DMS114 treated with DMSO at 0.1 percent for 48 hours (cell line): ENCODE data around the gene CLDN24.
"Not testable (repeated sequence)": the region's sequence is repeated elsewhere in the genome, so short reads cannot be mapped to it uniquely, and the experiment has no call there.

Source experiments
- DNase-seq: peaks from one replicate; lab custom pipeline; 2025; ENCODE audit not compliant: unreplicated experiment; lab: John Stamatoyannopoulos, UW

The CLDN24 gene

DNA sequence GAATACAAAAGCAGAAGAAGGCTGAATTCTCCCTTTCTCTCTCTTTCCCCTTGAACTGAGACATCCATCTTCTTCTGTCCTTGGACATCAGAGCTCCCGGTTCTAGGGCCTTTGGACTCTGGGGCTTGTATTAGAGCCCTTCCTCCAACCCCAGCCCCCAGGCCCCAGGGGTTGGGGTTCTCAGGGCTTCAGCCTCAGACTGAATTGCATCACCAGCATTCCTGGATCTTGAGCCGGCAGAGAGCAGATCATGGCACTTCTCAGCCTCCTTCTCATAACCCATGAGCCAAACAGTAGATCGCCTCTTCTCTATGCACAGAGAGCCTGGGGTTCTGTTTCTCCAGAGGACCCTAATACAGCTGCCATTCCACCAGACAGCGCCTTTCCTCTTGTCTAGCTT lies 25.3 kb upstream of the CLDN24 start:
- DNase-seq: no peak

- no peak for DNase-seq
Observed at GRCh38 chr4:183347146-183347545, 24.9 kb upstream of the CLDN24 start.

- no peak for DNase-seq
Observed at GRCh38 chr4:183345261-183345660, 23.0 kb upstream of the CLDN24 start.

- no peak for DNase-seq
Observed at GRCh38 chr4:183344523-183345255, 22.5 kb upstream of the CLDN24 start.

DNA sequence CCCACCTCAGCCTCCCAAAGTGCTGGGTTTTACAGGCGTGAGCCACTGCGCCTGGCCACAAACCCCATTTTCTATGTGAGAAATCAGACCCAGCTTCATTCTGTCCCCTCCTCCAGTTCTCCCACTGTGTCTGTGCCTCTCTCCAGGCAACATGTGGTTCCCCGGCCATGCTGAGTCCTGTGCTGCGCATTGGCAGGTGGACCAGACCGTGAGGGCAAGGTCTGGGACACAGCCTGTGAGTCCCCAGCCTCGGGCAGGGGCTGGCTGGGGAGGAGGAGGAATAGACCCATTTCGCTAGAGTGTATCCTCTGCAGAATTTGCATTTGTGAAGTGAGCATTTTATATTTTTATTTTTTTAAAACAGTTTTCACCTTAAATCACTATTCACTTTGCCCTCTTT lies 21.5 kb upstream of the CLDN24 start:
- DNase-seq: no peak

DNA sequence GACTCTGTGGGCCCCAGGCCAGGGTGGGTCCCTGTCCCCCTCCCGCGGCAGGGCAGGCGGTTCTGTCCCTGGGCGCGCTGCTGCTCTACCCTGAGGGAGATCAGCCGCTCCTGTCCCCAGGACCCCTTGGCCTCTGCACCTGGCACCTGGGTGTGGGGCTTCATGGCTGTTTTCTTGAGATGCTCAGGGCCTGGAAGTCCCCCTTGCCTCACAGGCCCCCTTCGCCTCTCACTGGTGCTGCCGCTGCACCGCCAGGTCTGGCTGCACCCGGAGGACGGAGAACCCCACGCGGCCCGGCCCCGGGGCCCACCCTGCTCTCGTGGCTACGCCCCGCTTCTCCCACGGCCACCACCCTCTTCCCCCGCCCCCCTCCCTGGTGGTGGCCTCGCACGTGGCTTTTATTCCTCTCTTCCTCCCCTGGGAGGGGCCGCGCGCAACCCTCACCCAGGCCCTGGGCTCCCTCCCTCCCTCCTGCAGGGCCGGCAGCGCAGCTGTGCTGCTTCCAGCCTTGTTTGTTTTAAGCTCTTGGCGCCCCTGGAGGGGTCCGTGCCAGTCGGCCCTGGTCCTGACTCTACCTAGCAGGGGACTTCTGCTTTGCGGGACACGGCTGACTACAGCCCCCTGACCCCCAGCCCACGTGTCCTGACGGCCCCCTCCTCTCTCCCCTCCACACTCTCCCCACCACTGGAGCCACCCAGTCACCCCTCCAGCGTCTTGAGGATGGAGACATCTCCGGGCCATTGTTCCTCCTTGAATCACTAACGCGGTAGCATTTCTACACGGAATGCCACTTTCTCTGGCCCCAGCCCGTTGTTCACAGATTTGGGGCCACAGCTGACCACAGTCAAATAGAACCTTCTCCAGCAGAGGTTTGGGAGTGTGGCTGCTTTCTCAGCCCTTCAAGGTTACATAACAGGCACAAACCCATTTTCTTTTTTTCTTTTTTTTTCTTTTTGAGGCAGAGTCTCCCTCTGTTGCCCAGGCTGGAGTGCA lies 20.6 kb upstream of the CLDN24 start:
- no peak for DNase-seq

DNA sequence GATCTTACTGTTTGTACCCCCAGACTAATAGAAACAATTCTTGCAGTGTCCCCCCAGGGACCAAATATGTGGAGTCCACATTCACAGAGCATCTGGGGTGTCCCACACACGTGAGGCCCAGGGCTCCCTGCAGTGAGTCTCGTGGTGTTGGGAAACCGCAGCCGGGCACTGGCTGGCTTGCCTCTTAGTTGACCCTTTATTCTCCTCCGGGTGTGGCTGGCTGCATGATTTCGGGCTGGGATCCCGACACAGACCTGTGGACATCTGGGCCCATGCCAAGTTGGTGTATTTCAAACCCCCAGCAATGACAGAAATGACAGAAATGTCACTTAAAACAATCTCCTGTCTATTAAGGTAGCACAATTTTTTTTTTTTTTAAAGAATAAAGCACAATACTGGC lies 15.6 kb upstream of the CLDN24 start:
- DNase-seq: no peak

GRCh38 chr4:183337349-183337748 lies 15.1 kb upstream of the CLDN24 start:
- no peak for DNase-seq

DNA sequence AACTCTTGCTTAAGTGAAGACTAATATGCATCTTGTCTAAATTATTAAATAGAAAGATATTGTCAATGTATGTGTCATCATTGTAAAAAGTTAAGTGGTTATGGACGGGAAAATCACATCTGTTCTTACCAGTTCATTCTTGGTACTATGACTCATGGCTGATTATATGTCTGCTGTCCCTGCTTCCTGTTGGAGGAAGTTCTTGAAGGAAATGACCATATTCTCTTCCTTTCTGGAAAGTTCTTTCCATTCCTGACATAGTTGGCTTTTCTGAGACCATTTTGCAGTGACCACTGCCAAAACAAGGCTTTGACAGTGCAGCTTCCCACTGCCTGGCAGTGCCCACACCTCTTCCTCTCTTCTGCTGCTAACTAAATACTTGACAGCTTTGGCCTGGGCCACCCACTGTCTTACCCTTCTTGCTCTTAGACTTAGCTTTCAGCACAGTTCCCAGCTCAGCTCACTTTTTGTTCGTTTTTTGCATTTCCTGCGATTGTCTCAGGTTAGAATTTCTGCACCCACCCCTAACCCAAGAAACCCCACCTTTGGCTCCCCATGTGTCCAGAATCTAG lies 13.2 kb upstream of the CLDN24 start:
- no peak for DNase-seq

DNA sequence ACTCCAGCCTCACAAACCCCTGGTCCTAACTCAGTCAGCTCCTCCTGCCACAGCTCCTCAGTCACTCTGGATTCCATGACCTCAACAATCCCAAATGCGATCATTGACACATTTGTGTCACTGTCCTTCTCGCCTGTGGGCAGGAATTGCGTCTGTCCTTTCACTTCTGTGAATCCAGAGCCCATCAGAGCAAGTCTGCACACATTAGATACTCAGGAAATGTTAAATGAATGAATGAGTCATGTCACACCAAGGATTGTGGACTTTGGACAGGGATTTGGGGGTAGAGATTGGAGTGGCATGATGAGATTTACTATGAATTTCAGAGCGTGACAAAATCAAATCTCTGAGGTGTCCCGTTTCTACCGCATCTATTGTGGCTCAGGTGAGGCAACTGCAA lies 11.8 kb upstream of the CLDN24 start:
- DNase-seq: no peak

DNA sequence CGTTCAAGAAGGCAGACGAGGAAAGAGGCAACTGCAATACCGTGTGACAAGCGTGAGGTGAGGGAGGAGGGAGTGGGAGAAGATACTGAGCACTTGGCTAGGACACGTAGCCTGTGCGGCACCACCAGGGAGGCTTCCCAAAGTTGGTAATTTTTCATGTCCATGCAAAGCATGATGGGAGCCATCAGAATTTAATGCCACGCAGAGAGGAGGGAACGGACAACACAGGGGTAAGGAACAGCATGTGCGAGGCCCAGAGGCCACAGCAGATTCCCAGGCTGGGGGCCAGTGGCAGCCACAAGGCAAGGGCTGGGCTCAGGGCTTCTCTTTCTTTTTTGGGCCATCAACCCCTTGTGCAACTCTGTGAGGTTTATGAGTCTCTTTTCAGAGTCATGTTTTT lies 11.0 kb upstream of the CLDN24 start:
- no peak for DNase-seq

DNA sequence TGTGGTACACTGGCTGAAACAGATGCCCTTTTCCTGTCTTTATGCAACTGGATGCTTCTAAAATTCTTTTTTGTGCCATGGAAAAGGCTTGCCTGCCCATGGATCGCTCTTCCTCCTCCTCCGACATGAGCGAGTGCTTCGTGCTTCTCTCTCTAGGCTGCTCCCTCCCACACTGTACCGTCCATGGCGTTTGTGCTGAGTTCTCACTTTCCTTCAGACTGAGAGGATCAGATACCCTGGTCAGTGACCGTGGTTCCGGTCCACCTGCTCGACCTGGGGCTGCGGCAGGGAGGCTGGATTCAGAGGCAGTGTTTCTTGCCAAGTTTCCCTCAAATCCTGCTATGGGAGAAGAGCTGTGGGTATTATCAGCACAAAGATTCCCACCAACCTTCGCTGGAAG lies 10.2 kb upstream of the CLDN24 start:
- DNase-seq: no peak

GRCh38 chr4:183330841-183331240 lies 8.6 kb upstream of the CLDN24 start:
- no peak for DNase-seq

DNA sequence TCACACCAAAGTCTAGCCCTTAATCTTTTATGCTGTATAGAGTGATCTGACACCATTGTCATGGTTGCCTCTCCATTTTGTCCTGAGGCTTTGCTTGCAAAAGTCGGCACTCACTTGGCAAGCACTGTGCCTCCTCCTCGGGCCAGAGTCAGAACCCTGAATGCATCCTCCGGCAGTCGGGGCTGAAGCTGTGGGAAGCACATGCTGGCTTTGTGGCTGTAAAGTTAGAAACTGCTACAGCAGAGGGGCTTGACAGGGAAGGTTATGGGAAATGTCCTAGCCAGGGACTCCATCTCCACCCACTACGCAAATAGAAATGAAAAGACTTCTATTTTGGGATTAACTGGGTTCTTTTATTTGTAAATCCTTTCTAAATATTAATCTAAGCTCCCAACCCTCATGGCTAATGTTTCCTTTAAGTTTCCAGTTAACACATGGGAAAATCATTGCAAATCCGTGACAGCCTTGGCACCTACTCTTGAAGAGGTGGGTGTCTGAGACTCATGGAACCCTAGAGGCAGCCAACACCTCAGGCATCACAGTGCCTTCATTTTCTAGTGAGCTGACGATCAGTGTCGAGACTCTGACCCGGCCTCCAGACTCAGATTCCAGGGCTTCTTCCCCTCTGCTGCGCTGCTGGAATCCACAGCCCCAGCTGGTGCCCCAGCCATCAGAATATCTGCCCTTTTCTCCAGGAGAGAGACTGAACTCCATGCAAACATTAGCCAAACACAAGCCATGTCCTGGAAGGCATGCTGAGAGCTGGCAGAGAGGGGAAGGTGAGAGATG lies 7.9 kb upstream of the CLDN24 start:
- DNase-seq: no peak

DNA sequence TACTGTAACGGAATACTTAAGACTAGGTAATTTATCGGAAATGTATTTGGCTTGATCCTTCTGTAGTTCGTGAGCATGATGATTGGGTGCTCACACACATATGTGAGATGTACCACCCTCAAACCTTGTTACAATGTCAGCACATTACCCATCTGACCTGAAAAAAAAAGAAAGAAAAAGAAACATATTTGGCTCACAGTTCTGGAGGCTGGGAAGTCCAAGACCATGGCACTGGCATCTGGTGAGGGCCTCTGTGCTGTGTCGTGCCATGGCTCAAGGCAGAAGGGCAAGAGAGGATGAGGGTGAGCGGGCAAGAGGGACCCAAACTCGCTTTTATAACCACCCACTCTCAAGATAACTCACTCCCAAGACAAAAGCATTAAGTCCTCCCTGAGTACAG lies 7.0 kb upstream of the CLDN24 start:
- DNase-seq: no peak

- no peak for DNase-seq
Observed at GRCh38 chr4:183328832-183329231, 6.6 kb upstream of the CLDN24 start.

GRCh38 chr4:183327827-183328226 lies 5.6 kb upstream of the CLDN24 start:
- DNase-seq: no peak

GRCh38 chr4:183326853-183327252 lies 4.6 kb upstream of the CLDN24 start:
- no peak for DNase-seq

- DNase-seq: not testable (repeated sequence)
Observed at GRCh38 chr4:183326387-183326786, 4.2 kb upstream of the CLDN24 start.

- no peak for DNase-seq
Observed at GRCh38 chr4:183324619-183325018, 2.4 kb upstream of the CLDN24 start.

- DNase-seq: not testable (repeated sequence)
Observed at GRCh38 chr4:183324056-183324455, 1.8 kb upstream of the CLDN24 start.
